HCT116 (cell line): ENCODE measurements around the gene ELL2. TPM values are rescaled to one million over a fixed set of nuclear protein-coding genes. Genes with fewer than 3 reads are reported as not detected.

Experiments
- ATAC-seq: fragments of 200-7000 bp; cut with Tn5 transposase; 2 replicates; pipeline ENCODE4 v1.9.1; 2020; ENCODE audit warnings: mild to moderate bottlenecking, moderate library complexity
- BruUV-seq: library from RNA; stranded (reverse); fragments of 400-500 nt; replicated peaks from 2 replicates; lab custom pipeline; 2021; lab: Mats Ljungman, UMichigan
- CTCF ChIA-PET: fragments of 300-600 bp; sonication (Branson Sonifier 250); formaldehyde crosslinking; loops from one replicate; lab custom pipeline; 2021; ENCODE audit warnings: antibody characterized with exemption; lab: Charles Lee
- POLR2A ChIA-PET: fragments of 300-600, 350-600 bp; sonication (Branson Sonifier 250); formaldehyde crosslinking; loops from one replicate; lab custom pipeline; 2021; ENCODE audit warnings: antibody characterized with exemption; lab: Charles Lee
- RAD21 ChIA-PET, 2 experiments: fragments of 300-600 bp; sonication (Branson Sonifier 250); formaldehyde crosslinking; loops; one replicate each; lab custom pipeline; 2023; ENCODE audit warnings: low total read pairs in 2 of 2; ENCODE audit not compliant: uncharacterized antibody in 2 of 2, unreplicated experiment in 2 of 2, low non-redundant PET in 1 of 2; lab: Charles Lee
- DNase-seq: peaks from one replicate; pipeline ENCODE4 v3.0.0-alpha.2; 2010; ENCODE audit warnings: low read depth, low spot score
- H2AFZ ChIP-seq: fragments of 200-600 bp; shearing (Covaris generic), sonication (generic); 2 replicates; pipeline ENCODE4 v1.6.1; 2017; ENCODE audit warnings: low read depth, mixed run types, mixed read lengths, antibody characterized with exemption, low read length; ENCODE audit not compliant: poor library complexity, severe bottlenecking
- H3K27ac ChIP-seq: 2 replicates; pipeline ENCODE4 v1.5.1; 2012; ENCODE audit warnings: low read depth, low read length
- H3K27me3 ChIP-seq: fragments of 200-600 bp; sonication (generic); 2 replicates; pipeline ENCODE4 v1.6.1; 2016; ENCODE audit warnings: mixed run types, low read length, mixed read lengths; ENCODE audit not compliant: insufficient read depth
- H3K36me3 ChIP-seq, 2 experiments: fragments of 200-500 bp in 1 of 2; fragments of 200-600 bp in 1 of 2; sonication (Bioruptor generic) in 1 of 2; sonication (generic) in 1 of 2; 2 replicates each; pipeline versions ENCODE4 v1.5.1 to v1.6.1; 2014 to 2016; ENCODE audit warnings: low read length in 2 of 2, inconsistent platforms in 1 of 2, mixed read lengths in 1 of 2, mixed run types in 1 of 2; ENCODE audit not compliant: insufficient read depth in 2 of 2, control insufficient read depth in 1 of 2
- H3K4me1 ChIP-seq, 2 experiments: fragments of 200-600 bp in 1 of 2; sonication (generic) in 1 of 2; 2 replicates each; pipeline versions ENCODE4 v1.5.1 to v1.6.1; 2012 to 2017; ENCODE audit warnings: low read length in 2 of 2, inconsistent platforms in 1 of 2, mild to moderate bottlenecking in 1 of 2, mixed read lengths in 1 of 2, mixed run types in 1 of 2, moderate library complexity in 1 of 2; ENCODE audit not compliant: insufficient read depth in 2 of 2, control insufficient read depth in 1 of 2
- H3K4me2 ChIP-seq: fragments of 200-600 bp; sonication (generic); 2 replicates; pipeline ENCODE4 v1.6.1; 2017; ENCODE audit warnings: mixed run types, low read length, mixed read lengths
- H3K4me3 ChIP-seq, 2 experiments: fragments of 200-600 bp in 1 of 2; sonication (generic) in 1 of 2; replicated peaks in 1 of 2; 2 replicates each; pipeline ENCODE4 v1.5.1; 2011 to 2016; ENCODE audit warnings: low read length in 2 of 2, control low read depth in 1 of 2, low read depth in 1 of 2, mild to moderate bottlenecking in 1 of 2, mixed read lengths in 1 of 2, mixed run types in 1 of 2
- H3K79me2 ChIP-seq: fragments of 200-600 bp; sonication (generic); 2 replicates; pipeline ENCODE4 v1.6.1; 2017; ENCODE audit warnings: mild to moderate bottlenecking, mixed run types, low read length, moderate library complexity, mixed read lengths; ENCODE audit not compliant: insufficient read depth
- H3K9ac ChIP-seq: fragments of 200-600 bp; sonication (generic); 2 replicates; pipeline ENCODE4 v1.6.1; 2016; ENCODE audit warnings: low read length, mixed read lengths
- H3K9me2 ChIP-seq: fragments of 200-600 bp; sonication (generic), shearing (Covaris generic); 2 replicates; pipeline ENCODE4 v1.6.1; 2017; ENCODE audit warnings: mixed run types, mild to moderate bottlenecking, moderate library complexity; ENCODE audit not compliant: insufficient read depth
- H3K9me3 ChIP-seq, 2 experiments: fragments of 200-500 bp in 1 of 2; fragments of 200-600 bp in 1 of 2; sonication (Bioruptor generic) in 1 of 2; sonication (generic) in 1 of 2; 2 replicates each; pipeline ENCODE4 v1.6.1; 2014 to 2017; ENCODE audit warnings: low read length in 2 of 2, mixed read lengths in 2 of 2, inconsistent platforms in 1 of 2, low read depth in 1 of 2, mild to moderate bottlenecking in 1 of 2, mixed run types in 1 of 2, moderate library complexity in 1 of 2; ENCODE audit not compliant: control insufficient read depth in 1 of 2, insufficient read depth in 1 of 2
- H4K20me1 ChIP-seq: fragments of 200-600 bp; sonication (generic), shearing (Covaris generic); 2 replicates; pipeline ENCODE4 v1.6.1; 2017; ENCODE audit warnings: mixed run types, mild to moderate bottlenecking, moderate library complexity; ENCODE audit not compliant: insufficient read depth
- ATF3 ChIP-seq: IDR thresholded peaks from 2 replicates; pipeline ENCODE4 v1.6.1; 2012
- CEBPB ChIP-seq: IDR thresholded peaks from 2 replicates; pipeline ENCODE4 v1.6.1; 2012; ENCODE audit warnings: low read depth
- ELF1 ChIP-seq: IDR thresholded peaks from 2 replicates; pipeline ENCODE4 v1.6.1; 2012; ENCODE audit warnings: low read depth, borderline replicate concordance
- EZH2 ChIP-seq: fragments of 200-600 bp; sonication (generic); IDR thresholded peaks from 2 replicates; pipeline ENCODE4 v1.6.1; 2017; ENCODE audit warnings: antibody characterized with exemption, mixed run types
- FOSL1 ChIP-seq: IDR thresholded peaks from 2 replicates; pipeline ENCODE4 v1.6.1; 2012; ENCODE audit warnings: low read depth
- JUND ChIP-seq: IDR thresholded peaks from 2 replicates; pipeline ENCODE4 v1.6.1; 2012
- RAD21 ChIP-seq: IDR thresholded peaks from 2 replicates; pipeline ENCODE4 v1.6.1; 2012; ENCODE audit warnings: low read depth, mild to moderate bottlenecking
- SIN3A ChIP-seq: IDR thresholded peaks from 2 replicates; pipeline ENCODE4 v1.6.1; 2012; ENCODE audit warnings: low read depth
- SP1 ChIP-seq: IDR thresholded peaks from 2 replicates; pipeline ENCODE4 v1.6.1; 2012; ENCODE audit warnings: low read depth
- TCF7L2 ChIP-seq: IDR thresholded peaks from 2 replicates; pipeline ENCODE4 v1.7.0; 2011; ENCODE audit warnings: borderline replicate concordance, inconsistent platforms; ENCODE audit not compliant: insufficient read depth, insufficient read length; ENCODE audit errors: extremely low read depth
- YY1 ChIP-seq: IDR thresholded peaks from 2 replicates; pipeline ENCODE4 v1.6.1; 2011; ENCODE audit warnings: low read length, low read depth, moderate library complexity, mild to moderate bottlenecking; ENCODE audit not compliant: insufficient replicate concordance; ENCODE audit errors: extremely low read depth
- ZFX ChIP-seq: fragments of 450-650 bp; IDR thresholded peaks from 2 replicates; pipeline ENCODE4 v1.6.1; 2017
- ZNF274 ChIP-seq: fragments of 200-500 bp; sonication (Bioruptor generic); IDR thresholded peaks from 2 replicates; pipeline ENCODE4 v1.6.1; 2014; ENCODE audit warnings: mild to moderate bottlenecking, low read depth, low read length, inconsistent platforms
- intact Hi-C: fragments of 100-400 bp; cut with micrococcal nuclease; formaldehyde crosslinking; loops from 2 replicates; pipeline ENCODE4 v1.10.0; 2022
- total RNA-seq: library from RNA; stranded (reverse); gene quantifications from one replicate; pipeline ENCODE4 v1.2.1, GENCODE V29; 2021; ENCODE audit not compliant: unreplicated experiment

ELL2 gene
- total RNA-seq, 1 experiment from 2014 or later = 29.8 TPM

- H4K20me1 ChIP-seq = no peaks in the 10 kb centered on the region
- BruUV-seq = no TSS peak
- H3K9ac ChIP-seq = no peak overlapping the region
- no peak overlapping the region for H3K4me2 ChIP-seq
- CTCF ChIA-PET = no interaction called here
- H3K36me3 ChIP-seq = no peaks in the 10 kb centered on the region
- no peak overlapping the region for H3K27ac ChIP-seq
- no peak for ATAC-seq
- no peak overlapping the region for H2AFZ ChIP-seq
- H3K27me3 ChIP-seq = no peaks in the 10 kb centered on the region
- H3K9me2 ChIP-seq = no peaks in the 10 kb centered on the region
- TF ChIP-seq SP1 (no peak), JUND (no peak), ATF3 (no peak), EZH2 (no peak), CEBPB (no peak), SIN3A (no peak), TCF7L2 (no peak), RAD21 (no peak)
- H3K79me2 ChIP-seq = no peaks in the 10 kb centered on the region
- H3K4me1 ChIP-seq = no peaks in the 10 kb centered on the region
- POLR2A ChIA-PET = interaction anchor here (0.7 kb wide), 2 partner anchors 18 to 56 kb away, joined by 3 read pairs; no protein-coding TSS in a partner anchor
- RAD21 ChIA-PET = no interaction called here
- no peaks in the 10 kb centered on the region for H3K9me3 ChIP-seq
- intact Hi-C loops = no loop called here
- DNase-seq = no peak
- H3K4me3 ChIP-seq = no peak overlapping the region
Measured at GRCh38 chr5:95973793-95974325, 12.2 kb upstream of the ELL2 start.

GRCh38 chr5:95972196-95972595 lies 10.5 kb upstream of the ELL2 start:
- Histone ChIP-seq H3K36me3 (no peaks in the 10 kb centered on the region), H3K27ac (no peak overlapping the region), H3K79me2 (no peaks in the 10 kb centered on the region), H3K27me3 (no peaks in the 10 kb centered on the region), H3K9me2 (no peaks in the 10 kb centered on the region), H4K20me1 (no peaks in the 10 kb centered on the region), H3K4me2 (no peak overlapping the region), H3K4me1 (no peaks in the 10 kb centered on the region), H2AFZ (no peak overlapping the region), H3K9me3 (no peaks in the 10 kb centered on the region), H3K9ac (no peak overlapping the region), H3K4me3 (no peak overlapping the region)
- ChIA-PET RAD21 (no interaction called here), CTCF (no interaction called here), POLR2A (no interaction called here)
- TF ChIP-seq ELF1 = no peak
- no peak for TF ChIP-seq FOSL1
- no peak for TF ChIP-seq YY1
- TF ChIP-seq EZH2 = no peak
- no peak for TF ChIP-seq ZNF274
- no peak for TF ChIP-seq ZFX
- no peak for TF ChIP-seq CEBPB
- intact Hi-C loops = no loop called here
- DNase-seq (no peak), ATAC-seq (no peak)
- BruUV-seq = no TSS peak
